Measurements from ENCODE around the gene ZFYVE16. TPM values are rescaled to one million over a fixed set of nuclear protein-coding genes. Genes with fewer than 3 reads are reported as not detected.

The ZFYVE16 gene
- total and polyA plus RNA-seq, 2 of the 13 experiments (the other 11 are each of a cell fraction or from before 2014, with no cell fraction given): 9.3 to 33.3 TPM

GRCh38 chr5:80481019-80481893 lies 73.4 kb downstream of the ZFYVE16 start (continued):
- TF ChIP-seq KDM5B (CRISPR knock-in tag; IDR thresholded peaks at IDR 0.05; ENCODE audit: borderline replicate concordance) (no peak), THRA (CRISPR knock-in tag; IDR thresholded peaks at IDR 0.05; ENCODE audit: borderline replicate concordance) (0 out of 2 replicates have a peak, but pooled peaks have one; percentile 16), ZNF646 (CRISPR knock-in tag; IDR thresholded peaks at IDR 0.05) (no peak), MAF1 (CRISPR knock-in tag; IDR thresholded peaks at IDR 0.05; ENCODE audit: borderline replicate concordance) (no peak), PAWR (CRISPR knock-in tag; IDR thresholded peaks at IDR 0.05; ENCODE audit: borderline replicate concordance) (no peak), SP4 (CRISPR knock-in tag; IDR thresholded peaks at IDR 0.05) (no peak), ZBTB38 (CRISPR knock-in tag; IDR thresholded peaks at IDR 0.05) (no peak), ZBED4 (CRISPR knock-in tag; IDR thresholded peaks at IDR 0.05; ENCODE audit: borderline replicate concordance) (no peak), ZNF781 (CRISPR knock-in tag; IDR thresholded peaks at IDR 0.05; ENCODE audit: borderline replicate concordance, not compliant biosample characterization) (no peak), MYNN (CRISPR knock-in tag; IDR thresholded peaks at IDR 0.05; ENCODE audit: low read depth) (no peak), HIC2 (CRISPR knock-in tag; IDR thresholded peaks at IDR 0.05; ENCODE audit: low read depth) (no peak)
